ENCODE measurements around the gene RUNX1. TPM values are rescaled to one million over a fixed set of nuclear protein-coding genes. Genes with fewer than 3 reads are reported as not detected.

The RUNX1 gene
- total and polyA plus RNA-seq, 2 of the 13 experiments (the other 11 are each of a cell fraction or from before 2014, with no cell fraction given) = 5.4 to 6.4 TPM

DNA sequence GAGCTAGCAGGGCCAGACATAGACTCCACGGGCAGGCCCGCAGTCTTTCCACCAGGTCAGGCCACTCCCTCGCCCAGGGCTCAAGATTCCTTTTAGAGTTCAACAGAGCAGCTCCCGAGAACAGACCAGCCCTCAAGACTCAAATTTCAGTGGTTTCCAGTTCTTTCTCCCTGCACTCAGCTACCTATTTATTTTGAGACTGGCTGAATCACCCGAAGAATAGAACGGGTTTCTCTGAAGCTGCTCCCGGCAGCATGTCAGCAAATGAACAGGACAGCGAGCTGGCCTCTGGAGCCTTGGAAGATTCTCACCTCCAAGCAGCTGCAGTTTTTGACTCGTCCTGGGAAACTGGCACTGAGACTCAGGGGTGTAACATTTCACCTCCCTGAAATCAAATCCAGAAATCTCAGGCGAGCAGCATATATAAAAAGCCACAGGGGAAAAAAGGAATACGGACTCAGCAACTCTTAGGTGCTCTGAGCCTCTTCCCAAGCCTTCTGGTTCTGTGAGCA lies 202.4 kb downstream of the RUNX1 start:
- ATAC-seq = no peak
- no peak overlapping the region for H3K27ac ChIP-seq (ENCODE audit: extremely low read length, insufficient read depth, low read length)
- peaks cover 5% of the 10 kb centered on the region for H3K79me2 ChIP-seq (ENCODE audit: insufficient read depth, low read length)
- no peaks in the 10 kb centered on the region for H4K20me1 ChIP-seq (ENCODE audit: insufficient read depth, low read length)
- TF ChIP-seq ZNF382 (CRISPR knock-in tag; IDR thresholded peaks at IDR 0.05; ENCODE audit: borderline replicate concordance) (no peak), RELA (CRISPR knock-in tag; IDR thresholded peaks at IDR 0.05) (no peak), CEBPB (IDR thresholded peaks at IDR 0.05; ENCODE audit: borderline replicate concordance, low read depth, low read length) (no peak), POLR2AphosphoS2 (IDR thresholded peaks at IDR 0.05; ENCODE audit: low read depth, low read length) (no peak), SRSF1 (optimal IDR thresholded peaks at IDR 0.05; ENCODE audit: low read depth, low read length) (no peak)
- H3K9ac ChIP-seq (ENCODE audit: insufficient read depth, low read depth, low read length) = no peak overlapping the region
- WGBS (ENCODE audit: low lambda C conversion rate) = 95% methylated on average over 11 of the region's 11 CpGs
- peaks cover 10 to 61% of the 10 kb centered on the region in 2 experiments for H3K36me3 ChIP-seq (replicated peaks in 1 of 2; ENCODE audit: control insufficient read depth in 1 of 2, insufficient read depth in 2 of 2, low read length in 2 of 2)
- in situ Hi-C loops (cut with HindIII; ENCODE audit: extremely low pct_ligation_motif_present, low pct_unique_long_range_greater_than_20kb) (no loop called here), intact Hi-C loops (cut with micrococcal nuclease; ENCODE audit: unreplicated experiment) (no loop called here)
- ChIA-PET POLR2A (interaction anchor here (1.5 kb wide), 1 partner anchor 40 kb away, joined by 3 read pairs; no protein-coding TSS in a partner anchor), CTCF (ENCODE audit: low intra/inter-chr PET ratio, low total read pairs) (no interaction called here)
- no TSS peak for BruUV-seq (replicated peaks)
- H3K4me2 ChIP-seq (ENCODE audit: low read depth, low read length) = no peak overlapping the region
- peaks cover 5% of the 10 kb centered on the region for H3K4me1 ChIP-seq (ENCODE audit: insufficient read depth, low read length)
- no peaks in the 10 kb centered on the region for H3K9me3 ChIP-seq (ENCODE audit: low read length)
- H3K27me3 ChIP-seq (ENCODE audit: control insufficient read depth in 1 of 2, insufficient read depth in 2 of 2, low read length in 2 of 2) = no peaks in the 10 kb centered on the region
- FAIRE-seq = no peak
- no peak for DNase-seq (ENCODE audit: low spot score)
- H2AFZ ChIP-seq (ENCODE audit: low read length) = no peak overlapping the region
- H3K4me3 ChIP-seq (replicated peaks in 1 of 3; ENCODE audit: insufficient read depth in 1 of 3, low read depth in 2 of 3, low read length in 3 of 3) = no peak overlapping the region

- BruUV-seq (replicated peaks) = no TSS peak
- H3K9ac ChIP-seq (ENCODE audit: insufficient read depth, low read depth, low read length) = no peak overlapping the region
- DNase-seq (ENCODE audit: low spot score) (no peak), ATAC-seq (no peak), FAIRE-seq (no peak)
- TF ChIP-seq BORCS8-MEF2B (CRISPR knock-in tag; IDR thresholded peaks at IDR 0.05) = no peak
- no peak for TF ChIP-seq MAF1 (CRISPR knock-in tag; IDR thresholded peaks at IDR 0.05; ENCODE audit: borderline replicate concordance)
- TF ChIP-seq NFE2L1 (CRISPR knock-in tag; IDR thresholded peaks at IDR 0.05; ENCODE audit: borderline replicate concordance) = no peak
- TF ChIP-seq CERS6 (CRISPR knock-in tag; IDR thresholded peaks at IDR 0.05) = no peak
- TF ChIP-seq TEAD3 (CRISPR knock-in tag; optimal IDR thresholded peaks at IDR 0.05; ENCODE audit: borderline replicate concordance) = no peak
- TF ChIP-seq, protein P1, sequence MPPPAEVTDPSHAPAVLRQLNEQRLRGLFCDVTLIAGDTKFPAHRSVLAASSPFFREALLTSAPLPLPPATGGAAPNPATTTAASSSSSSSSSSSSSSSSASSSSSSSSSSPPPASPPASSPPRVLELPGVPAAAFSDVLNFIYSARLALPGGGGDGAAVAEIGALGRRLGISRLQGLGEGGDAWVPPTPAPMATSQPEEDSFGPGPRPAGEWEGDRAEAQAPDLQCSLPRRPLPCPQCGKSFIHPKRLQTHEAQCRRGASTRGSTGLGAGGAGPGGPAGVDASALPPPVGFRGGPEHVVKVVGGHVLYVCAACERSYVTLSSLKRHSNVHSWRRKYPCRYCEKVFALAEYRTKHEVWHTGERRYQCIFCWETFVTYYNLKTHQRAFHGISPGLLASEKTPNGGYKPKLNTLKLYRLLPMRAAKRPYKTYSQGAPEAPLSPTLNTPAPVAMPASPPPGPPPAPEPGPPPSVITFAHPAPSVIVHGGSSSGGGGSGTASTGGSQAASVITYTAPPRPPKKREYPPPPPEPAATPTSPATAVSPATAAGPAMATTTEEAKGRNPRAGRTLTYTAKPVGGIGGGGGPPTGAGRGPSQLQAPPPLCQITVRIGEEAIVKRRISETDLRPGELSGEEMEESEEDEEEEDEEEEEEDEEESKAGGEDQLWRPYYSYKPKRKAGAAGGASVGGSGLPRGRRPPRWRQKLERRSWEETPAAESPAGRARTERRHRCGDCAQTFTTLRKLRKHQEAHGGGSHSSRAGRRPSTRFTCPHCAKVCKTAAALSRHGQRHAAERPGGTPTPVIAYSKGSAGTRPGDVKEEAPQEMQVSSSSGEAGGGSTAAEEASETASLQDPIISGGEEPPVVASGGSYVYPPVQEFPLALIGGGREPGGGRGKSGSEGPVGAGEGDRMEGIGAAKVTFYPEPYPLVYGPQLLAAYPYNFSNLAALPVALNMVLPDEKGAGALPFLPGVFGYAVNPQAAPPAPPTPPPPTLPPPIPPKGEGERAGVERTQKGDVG (CRISPR knock-in tag; IDR thresholded peaks at IDR 0.05; ENCODE audit: borderline replicate concordance) = no peak
- TF ChIP-seq GATAD2A (CRISPR knock-in tag; IDR thresholded peaks at IDR 0.05) = no peak
- H3K4me1 ChIP-seq (ENCODE audit: insufficient read depth, low read length) = peaks cover 14% of the 10 kb centered on the region
- intact Hi-C loops (cut with micrococcal nuclease; ENCODE audit: unreplicated experiment) (no loop called here), in situ Hi-C loops (cut with HindIII; ENCODE audit: extremely low pct_ligation_motif_present, low pct_unique_long_range_greater_than_20kb) (no loop called here)
- 96% methylated on average over 8 of the region's 8 CpGs for WGBS (ENCODE audit: low lambda C conversion rate)
- H2AFZ ChIP-seq (ENCODE audit: low read length) = no peak overlapping the region
- peaks cover 7% of the 10 kb centered on the region for H3K79me2 ChIP-seq (ENCODE audit: insufficient read depth, low read length)
- H4K20me1 ChIP-seq (ENCODE audit: insufficient read depth, low read length) = no peaks in the 10 kb centered on the region
- H3K27me3 ChIP-seq (ENCODE audit: control insufficient read depth in 1 of 2, insufficient read depth in 2 of 2, low read length in 2 of 2) = no peaks in the 10 kb centered on the region
- no peak overlapping the region for H3K4me2 ChIP-seq (ENCODE audit: low read depth, low read length)
- peaks cover 13 to 61% of the 10 kb centered on the region in 2 experiments; a peak in 4 of 5 replicates for H3K36me3 ChIP-seq (replicated peaks in 1 of 2; ENCODE audit: control insufficient read depth in 1 of 2, insufficient read depth in 2 of 2, low read length in 2 of 2)
- H3K27ac ChIP-seq (ENCODE audit: extremely low read length, insufficient read depth, low read length) = no peak overlapping the region
- no peak overlapping the region for H3K4me3 ChIP-seq (replicated peaks in 1 of 3; ENCODE audit: insufficient read depth in 1 of 3, low read depth in 2 of 3, low read length in 3 of 3)
- ChIA-PET CTCF (ENCODE audit: low intra/inter-chr PET ratio, low total read pairs) (no interaction called here), POLR2A (interaction anchor here (0.7 to 1.5 kb wide), 3 partner anchors 28 to 42 kb away, joined by 3 to 5 read pairs (median 3); no protein-coding TSS in a partner anchor)
- no peaks in the 10 kb centered on the region for H3K9me3 ChIP-seq (ENCODE audit: low read length)
Measured at GRCh38 chr21:34845521-34846451, 203.3 kb downstream of the RUNX1 start.

Measured in HepG2 (cell line).